ENCODE measurements around the gene LPXN.

LPXN gene

DNA sequence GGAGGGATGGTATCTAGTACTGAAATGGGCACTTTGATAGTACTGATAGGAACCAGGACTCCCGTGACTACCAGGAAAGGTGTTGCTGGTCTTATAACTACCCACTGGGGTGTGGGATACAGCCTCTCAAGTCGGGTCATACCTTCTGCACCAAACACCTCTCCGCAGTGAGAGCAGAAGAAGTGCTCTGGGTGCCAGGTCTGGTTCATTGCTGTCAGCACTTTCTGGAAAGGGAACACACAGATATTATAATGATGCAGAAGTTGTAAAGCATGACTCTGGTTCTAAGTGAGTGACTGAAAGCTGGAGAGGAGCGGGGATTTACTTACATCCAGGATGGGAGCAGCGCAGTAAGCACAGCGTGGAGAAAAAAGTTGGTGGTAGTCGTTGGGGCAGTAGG lies 26.0 kb downstream of the LPXN start:
- Histone ChIP-seq H3K27me3 (ENCODE audit: insufficient read depth, low read length) (no peaks in the 10 kb centered on the region), H3K4me3 (ENCODE audit: low read length) (no peak overlapping the region), H3K9ac (ENCODE audit: low read depth, low read length) (no peak overlapping the region), H3K9me3 (ENCODE audit: insufficient read depth, low read depth, low read length) (no peaks in the 10 kb centered on the region), H3K27ac (ENCODE audit: low read length) (no peak overlapping the region), H3K4me1 (ENCODE audit: insufficient read depth, low read length) (no peaks in the 10 kb centered on the region), H3K36me3 (ENCODE audit: insufficient read depth, low read depth, low read length) (no peaks in the 10 kb centered on the region)

- Histone ChIP-seq H3K4me1 (ENCODE audit: insufficient read depth, low read length) (no peaks in the 10 kb centered on the region), H3K9ac (ENCODE audit: low read depth, low read length) (no peak overlapping the region), H3K36me3 (ENCODE audit: insufficient read depth, low read depth, low read length) (no peaks in the 10 kb centered on the region), H3K27ac (ENCODE audit: low read length) (no peak overlapping the region), H3K27me3 (ENCODE audit: insufficient read depth, low read length) (no peaks in the 10 kb centered on the region), H3K9me3 (ENCODE audit: insufficient read depth, low read depth, low read length) (no peaks in the 10 kb centered on the region), H3K4me3 (ENCODE audit: low read length) (no peak overlapping the region)
These were observed 28.8 kb downstream of the LPXN start for GRCh38 chr11:58546841-58547240.

- no peak overlapping the region for H3K4me3 ChIP-seq (ENCODE audit: low read length)
- H3K9ac ChIP-seq (ENCODE audit: low read depth, low read length), result no peak overlapping the region
- H3K9me3 ChIP-seq (ENCODE audit: insufficient read depth, low read depth, low read length), result no peaks in the 10 kb centered on the region
- H3K27me3 ChIP-seq (ENCODE audit: insufficient read depth, low read length), result no peaks in the 10 kb centered on the region
- no peak overlapping the region for H3K27ac ChIP-seq (ENCODE audit: low read length)
- no peaks in the 10 kb centered on the region for H3K4me1 ChIP-seq (ENCODE audit: insufficient read depth, low read length)
- H3K36me3 ChIP-seq (ENCODE audit: insufficient read depth, low read depth, low read length), result no peaks in the 10 kb centered on the region
These were observed 43.8 kb downstream of the LPXN start for GRCh38 chr11:58531865-58532341.

GRCh38 chr11:58530236-58530635 lies 45.4 kb downstream of the LPXN start:
- H3K9me3 ChIP-seq (ENCODE audit: insufficient read depth, low read depth, low read length), result no peaks in the 10 kb centered on the region
- H3K4me1 ChIP-seq (ENCODE audit: insufficient read depth, low read length), result no peaks in the 10 kb centered on the region
- H3K9ac ChIP-seq (ENCODE audit: low read depth, low read length), result no peak overlapping the region
- no peaks in the 10 kb centered on the region for H3K27me3 ChIP-seq (ENCODE audit: insufficient read depth, low read length)
- no peak overlapping the region for H3K4me3 ChIP-seq (ENCODE audit: low read length)
- no peak overlapping the region for H3K27ac ChIP-seq (ENCODE audit: low read length)
- H3K36me3 ChIP-seq (ENCODE audit: insufficient read depth, low read depth, low read length), result no peaks in the 10 kb centered on the region

DNA sequence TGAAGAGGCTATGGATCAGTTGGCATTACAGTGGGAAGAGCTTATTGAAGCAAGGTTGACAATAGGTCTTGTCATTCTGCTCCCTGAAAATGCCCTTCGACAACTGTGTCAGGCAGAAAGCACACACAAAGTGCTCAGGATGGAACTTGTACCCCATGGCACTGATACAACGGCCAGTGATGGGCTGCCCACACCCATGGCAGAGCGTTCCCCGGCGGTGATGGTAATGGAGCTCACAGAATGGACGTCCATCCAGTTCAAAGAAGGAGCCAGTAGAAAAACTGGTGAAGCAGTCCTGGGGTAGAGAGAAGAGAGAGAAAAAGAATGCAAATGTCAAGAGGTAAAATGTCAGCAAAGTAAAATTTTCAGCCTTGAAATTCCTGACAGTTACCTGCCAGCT lies 48.2 kb downstream of the LPXN start:
- Histone ChIP-seq H3K9ac (ENCODE audit: low read depth, low read length) (no peak overlapping the region), H3K27me3 (ENCODE audit: insufficient read depth, low read length) (no peaks in the 10 kb centered on the region), H3K27ac (ENCODE audit: low read length) (no peak overlapping the region), H3K4me1 (ENCODE audit: insufficient read depth, low read length) (peaks cover 3% of the 10 kb centered on the region; the same call in 1 of the 2 replicates), H3K9me3 (ENCODE audit: insufficient read depth, low read depth, low read length) (no peaks in the 10 kb centered on the region), H3K36me3 (ENCODE audit: insufficient read depth, low read depth, low read length) (no peaks in the 10 kb centered on the region), H3K4me3 (ENCODE audit: low read length) (no peak overlapping the region)

DNA sequence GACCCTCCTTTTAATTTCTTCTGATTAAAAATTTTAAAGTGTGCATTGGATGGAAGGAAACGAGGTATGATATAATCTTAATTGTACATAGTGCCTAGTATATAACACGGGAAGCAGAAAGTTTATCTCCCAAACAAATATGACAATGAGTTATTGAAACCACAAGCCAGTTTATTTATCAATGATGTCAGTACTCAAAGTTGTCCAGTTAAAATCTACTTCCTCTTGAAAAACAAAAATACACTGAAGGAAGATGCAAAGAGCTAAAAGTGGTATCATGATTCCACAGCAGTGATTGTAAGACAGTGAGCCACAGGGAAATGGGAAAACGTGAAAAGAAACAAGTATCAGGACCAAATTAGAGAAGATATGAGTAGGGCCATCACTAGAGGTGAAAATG lies 48.9 kb downstream of the LPXN start:
- no peak overlapping the region for H3K9ac ChIP-seq (ENCODE audit: low read depth, low read length)
- H3K27me3 ChIP-seq (ENCODE audit: insufficient read depth, low read length), result no peaks in the 10 kb centered on the region
- H3K4me1 ChIP-seq (ENCODE audit: insufficient read depth, low read length), result peaks cover 3% of the 10 kb centered on the region; the same call in 1 of the 2 replicates
- no peak overlapping the region for H3K27ac ChIP-seq (ENCODE audit: low read length)
- H3K9me3 ChIP-seq (ENCODE audit: insufficient read depth, low read depth, low read length), result no peaks in the 10 kb centered on the region
- no peaks in the 10 kb centered on the region for H3K36me3 ChIP-seq (ENCODE audit: insufficient read depth, low read depth, low read length)
- H3K4me3 ChIP-seq (ENCODE audit: low read length), result no peak overlapping the region

DNA sequence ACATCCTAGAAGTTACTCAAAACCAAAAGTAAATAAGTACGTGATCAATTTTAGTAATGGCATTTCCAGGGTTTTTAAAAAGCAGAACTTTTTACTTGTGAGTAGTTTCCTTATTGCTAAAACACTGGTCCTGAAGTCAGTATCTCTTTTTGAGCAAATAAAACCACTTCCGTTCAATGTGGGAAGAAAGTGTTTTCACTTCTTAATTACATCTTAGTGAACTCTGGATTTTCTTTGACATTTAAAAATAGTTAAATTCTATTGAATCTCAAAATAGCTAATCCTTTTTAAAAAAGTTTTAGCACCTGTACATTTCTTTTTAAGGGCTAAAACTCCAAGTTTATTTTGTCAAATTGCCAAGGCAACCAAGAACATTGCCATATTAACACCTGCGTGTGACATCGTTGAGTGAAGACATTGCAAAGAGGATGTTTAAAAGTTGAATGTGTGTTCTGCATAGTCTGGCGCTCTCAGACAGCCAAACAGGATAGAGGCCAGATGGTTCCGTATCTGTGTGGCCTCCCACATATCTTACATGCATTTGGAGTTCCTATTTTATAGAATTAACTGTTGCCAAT lies 50.5 kb downstream of the LPXN start:
- H3K9ac ChIP-seq (ENCODE audit: low read depth, low read length), result no peak overlapping the region
- no peak overlapping the region for H3K4me3 ChIP-seq (ENCODE audit: low read length)
- no peak overlapping the region for H3K27ac ChIP-seq (ENCODE audit: low read length)
- H3K4me1 ChIP-seq (ENCODE audit: insufficient read depth, low read length), result peaks cover 3% of the 10 kb centered on the region; the same call in 1 of the 2 replicates
- H3K27me3 ChIP-seq (ENCODE audit: insufficient read depth, low read length), result no peaks in the 10 kb centered on the region
- H3K36me3 ChIP-seq (ENCODE audit: insufficient read depth, low read depth, low read length), result no peaks in the 10 kb centered on the region
- no peaks in the 10 kb centered on the region for H3K9me3 ChIP-seq (ENCODE audit: insufficient read depth, low read depth, low read length)

- H3K4me1 ChIP-seq (ENCODE audit: insufficient read depth, low read length), result peaks cover 3% of the 10 kb centered on the region; the same call in 1 of the 2 replicates
- peak overlapping the region; percentile 49; the same call in 1 of the 2 replicates for H3K4me3 ChIP-seq (ENCODE audit: low read length)
- H3K27me3 ChIP-seq (ENCODE audit: insufficient read depth, low read length), result no peaks in the 10 kb centered on the region; the same call in 1 of the 2 replicates
- H3K9me3 ChIP-seq (ENCODE audit: insufficient read depth, low read depth, low read length), result no peaks in the 10 kb centered on the region
- H3K9ac ChIP-seq (ENCODE audit: low read depth, low read length), result peak overlapping the region; percentile 23; the same call in 1 of the 2 replicates
- no peak overlapping the region for H3K27ac ChIP-seq (ENCODE audit: low read length)
- no peaks in the 10 kb centered on the region for H3K36me3 ChIP-seq (ENCODE audit: insufficient read depth, low read depth, low read length)
These were observed 51.2 kb downstream of the LPXN start for GRCh38 chr11:58524232-58525036.

- Histone ChIP-seq H3K9me3 (ENCODE audit: insufficient read depth, low read depth, low read length) (no peaks in the 10 kb centered on the region), H3K36me3 (ENCODE audit: insufficient read depth, low read depth, low read length) (no peaks in the 10 kb centered on the region), H3K27me3 (ENCODE audit: insufficient read depth, low read length) (no peaks in the 10 kb centered on the region), H3K9ac (ENCODE audit: low read depth, low read length) (no peak overlapping the region), H3K27ac (ENCODE audit: low read length) (no peak overlapping the region), H3K4me1 (ENCODE audit: insufficient read depth, low read length) (peaks cover 5% of the 10 kb centered on the region), H3K4me3 (ENCODE audit: low read length) (no peak overlapping the region)
These were observed 61.8 kb downstream of the LPXN start for GRCh38 chr11:58513747-58514367.

DNA sequence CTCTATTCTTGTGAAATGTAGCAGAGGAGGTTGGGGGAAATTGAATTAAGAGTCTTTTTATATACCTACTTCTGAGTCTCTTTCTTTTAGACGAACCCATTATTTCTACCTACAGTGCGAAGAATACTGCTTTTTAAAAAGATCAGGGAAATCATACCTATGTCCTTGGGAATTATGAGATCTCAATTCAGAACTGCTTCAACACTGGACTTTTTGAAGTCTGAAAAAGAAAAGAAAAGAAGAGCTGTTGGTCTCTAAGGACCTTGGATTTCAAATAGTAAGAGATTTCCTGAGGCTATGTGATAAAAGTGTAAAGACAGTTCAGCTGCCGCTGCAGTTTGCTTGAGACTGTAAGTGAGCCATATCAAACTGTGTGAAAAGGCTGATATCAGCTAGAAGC lies 64.0 kb downstream of the LPXN start:
- no peak overlapping the region for H3K4me3 ChIP-seq (ENCODE audit: low read length)
- H3K9me3 ChIP-seq (ENCODE audit: insufficient read depth, low read depth, low read length), result no peaks in the 10 kb centered on the region
- no peak overlapping the region for H3K9ac ChIP-seq (ENCODE audit: low read depth, low read length)
- H3K27ac ChIP-seq (ENCODE audit: low read length), result no peak overlapping the region
- H3K4me1 ChIP-seq (ENCODE audit: insufficient read depth, low read length), result peaks cover 5% of the 10 kb centered on the region
- H3K27me3 ChIP-seq (ENCODE audit: insufficient read depth, low read length), result no peaks in the 10 kb centered on the region
- H3K36me3 ChIP-seq (ENCODE audit: insufficient read depth, low read depth, low read length), result no peaks in the 10 kb centered on the region

GRCh38 chr11:58509748-58510147 lies 65.9 kb downstream of the LPXN start:
- Histone ChIP-seq H3K4me1 (ENCODE audit: insufficient read depth, low read length) (peaks cover 5% of the 10 kb centered on the region), H3K4me3 (ENCODE audit: low read length) (no peak overlapping the region), H3K9me3 (ENCODE audit: insufficient read depth, low read depth, low read length) (no peaks in the 10 kb centered on the region), H3K27me3 (ENCODE audit: insufficient read depth, low read length) (no peaks in the 10 kb centered on the region), H3K36me3 (ENCODE audit: insufficient read depth, low read depth, low read length) (no peaks in the 10 kb centered on the region), H3K27ac (ENCODE audit: low read length) (no peak overlapping the region), H3K9ac (ENCODE audit: low read depth, low read length) (no peak overlapping the region)

GRCh38 chr11:58508814-58509213 lies 66.8 kb downstream of the LPXN start:
- Histone ChIP-seq H3K9me3 (ENCODE audit: insufficient read depth, low read depth, low read length) (no peaks in the 10 kb centered on the region), H3K4me3 (ENCODE audit: low read length) (no peak overlapping the region), H3K9ac (ENCODE audit: low read depth, low read length) (no peak overlapping the region), H3K4me1 (ENCODE audit: insufficient read depth, low read length) (peaks cover 5% of the 10 kb centered on the region), H3K27me3 (ENCODE audit: insufficient read depth, low read length) (no peaks in the 10 kb centered on the region), H3K36me3 (ENCODE audit: insufficient read depth, low read depth, low read length) (no peaks in the 10 kb centered on the region), H3K27ac (ENCODE audit: low read length) (no peak overlapping the region)
